ENCODE measurements around the gene OFD1.

The OFD1 gene

GRCh38 chrX:13756381-13756780, 21.8 kb downstream of the OFD1 start:
- DNase-seq, result no peak

- DNase-seq, result no peak
Observed at GRCh38 chrX:13759152-13759718, 24.7 kb downstream of the OFD1 start.

GRCh38 chrX:13760426-13760825, 25.9 kb downstream of the OFD1 start:
- DNase-seq, result no peak

GRCh38 chrX:13761606-13762414, 27.3 kb downstream of the OFD1 start:
- DNase-seq, result no peak

- peak; percentile 55 for DNase-seq
Observed at GRCh38 chrX:13763489-13763888, 28.9 kb downstream of the OFD1 start.

- no peak for DNase-seq
Observed at GRCh38 chrX:13764281-13764680, 29.7 kb downstream of the OFD1 start.

- peak; percentile 76 for DNase-seq
Observed at GRCh38 chrX:13764765-13765164, 30.2 kb downstream of the OFD1 start.

GRCh38 chrX:13768939-13769338, 34.4 kb downstream of the OFD1 start:
- no peak for DNase-seq

- DNase-seq, result peak; percentile 38
Observed at GRCh38 chrX:13770013-13770535, 35.5 kb downstream of the OFD1 start.

- no peak for DNase-seq
Observed at GRCh38 chrX:13774696-13775095, 40.1 kb downstream of the OFD1 start.

GRCh38 chrX:13775837-13776236, 41.3 kb downstream of the OFD1 start:
- DNase-seq, result no peak

GRCh38 chrX:13776387-13776786, 41.8 kb downstream of the OFD1 start:
- no peak for DNase-seq

- DNase-seq, result no peak
Observed at GRCh38 chrX:13778916-13779315, 44.4 kb downstream of the OFD1 start.

GRCh38 chrX:13780868-13781427, 46.4 kb downstream of the OFD1 start:
- no peak for DNase-seq

GRCh38 chrX:13786048-13786447, 51.5 kb downstream of the OFD1 start:
- no peak for DNase-seq

GRCh38 chrX:13790206-13791131, 55.9 kb downstream of the OFD1 start:
- DNase-seq, result no peak

- DNase-seq, result no peak
Observed at GRCh38 chrX:13791145-13791544, 56.6 kb downstream of the OFD1 start.

GRCh38 chrX:13791559-13791958, 57.0 kb downstream of the OFD1 start:
- peak; percentile 33 for DNase-seq

- DNase-seq, result no peak
Observed at GRCh38 chrX:13793897-13794296, 59.3 kb downstream of the OFD1 start.

GRCh38 chrX:13794417-13794816, 59.9 kb downstream of the OFD1 start:
- no peak for DNase-seq

- DNase-seq, result no peak
Observed at GRCh38 chrX:13797512-13797911, 63.0 kb downstream of the OFD1 start.

GRCh38 chrX:13798184-13798583, 63.6 kb downstream of the OFD1 start:
- DNase-seq, result no peak

- no peak for DNase-seq
Observed at GRCh38 chrX:13803116-13803515, 68.6 kb downstream of the OFD1 start.
